K562 (cell line): ENCODE results near the gene ARHGEF40. TPM values are rescaled to one million over a fixed set of nuclear protein-coding genes. Genes with fewer than 3 reads are reported as not detected.
A peak's percentile ranks its signal among the peaks of the same experiment; 100 is the strongest.

Source experiments
- CC2D1A ChIP-seq: fragments of 450-650 bp; IDR thresholded peaks from 2 replicates; pipeline ENCODE4 v1.6.1; 2017; ENCODE audit warnings: mild to moderate bottlenecking
- CEBPB ChIP-seq: fragments of 450-650 bp; IDR thresholded peaks from 2 replicates; pipeline ENCODE4 v1.6.1; 2016; ENCODE audit warnings: missing genetic modification characterization, missing compliant biosample characterization
- CTCF ChIP-seq, 3 experiments: IDR thresholded peaks in 2 of 3; conservative IDR thresholded peaks in 1 of 3; 2 replicates each; pipeline ENCODE4 v1.5.1; 2011 to 2012; ENCODE audit warnings: low read length in 3 of 3, mild to moderate bottlenecking in 3 of 3, control low read depth in 2 of 3, improper control_type of control experiment in 1 of 3, inconsistent platforms in 1 of 3, low read depth in 1 of 3, mixed read lengths in 1 of 3, moderate library complexity in 1 of 3; ENCODE audit not compliant: insufficient read depth in 2 of 3
- DACH1 ChIP-seq: fragments of 450-650 bp; IDR thresholded peaks from 2 replicates; pipeline ENCODE4 v1.6.1; 2018; ENCODE audit not compliant: partially characterized antibody
- E2F3 ChIP-seq: fragments of 250-450 bp; sonication (Bioruptor Pico); IDR thresholded peaks from 2 replicates; pipeline ENCODE4 v1.4.0; 2020; ENCODE audit warnings: mild to moderate bottlenecking
- EHMT2 ChIP-seq: fragments of 450-650 bp; IDR thresholded peaks from 2 replicates; pipeline ENCODE4 v1.6.1; 2018; ENCODE audit warnings: antibody characterized with exemption
- MTA3 ChIP-seq: fragments of 450-650 bp; formaldehyde crosslinking; IDR thresholded peaks from 2 replicates; pipeline ENCODE4 v1.6.1; 2017; ENCODE audit warnings: mild to moderate bottlenecking, borderline replicate concordance
- NKRF ChIP-seq: fragments of 450-650 bp; IDR thresholded peaks from 2 replicates; pipeline ENCODE4 v1.6.1; 2016; ENCODE audit warnings: borderline replicate concordance
- NR1H2 ChIP-seq: sonication (generic); formaldehyde crosslinking; IDR thresholded peaks from 2 replicates; pipeline ENCODE4 v1.4.0; 2020; ENCODE audit warnings: mild to moderate bottlenecking, missing genetic modification reagents
- RCOR1 ChIP-seq, 2 experiments: IDR thresholded peaks; 2 replicates each; pipeline ENCODE4 v1.6.1; 2012; ENCODE audit warnings: low read depth in 2 of 2, low read length in 2 of 2, borderline replicate concordance in 1 of 2, improper control_type of control experiment in 1 of 2
- UBTF ChIP-seq, 2 experiments: IDR thresholded peaks; 2 replicates each; pipeline ENCODE4 v1.6.1; 2012; ENCODE audit warnings: improper control_type of control experiment in 2 of 2, low read depth in 2 of 2, low read length in 2 of 2, borderline replicate concordance in 1 of 2
- YY1 ChIP-seq, 3 experiments: IDR thresholded peaks; 2 replicates each; pipeline ENCODE4 v1.6.1; 2011; ENCODE audit warnings: low read length in 2 of 3, mild to moderate bottlenecking in 2 of 3, moderate library complexity in 2 of 3, borderline replicate concordance in 1 of 3, control low read depth in 1 of 3, low read depth in 1 of 3; ENCODE audit not compliant: insufficient read depth in 3 of 3, insufficient replicate concordance in 2 of 3, control insufficient read depth in 1 of 3, insufficient read length in 1 of 3; ENCODE audit errors: extremely low read depth in 1 of 3
- ZFX ChIP-seq: sonication (generic); formaldehyde crosslinking; IDR thresholded peaks from 2 replicates; pipeline ENCODE4 v1.8.0; 2022; ENCODE audit warnings: mild to moderate bottlenecking, missing genetic modification reagents, moderate library complexity
- ZHX1 ChIP-seq: fragments of 150-350 bp; conservative IDR thresholded peaks from 2 replicates; pipeline ENCODE4 v1.6.1; 2014; ENCODE audit warnings: low read length
- polyA plus RNA-seq, 8 experiments: library from polyadenylated mRNA; depleted of rRNA in 4 of 8; stranded (reverse) in 5 of 8; unstranded in 3 of 8; fragments of >200 nt; fragmentation: Nextera tagmentation in 2 of 8; fragmentation: Illumina TruSeq in 1 of 8; extraction: Ambion mirVana in 2 of 8; extraction: Trizol in 1 of 8; gene quantifications; 2 replicates each; pipeline versions ENCODE4 v1.2.1 to v1.2.3, GENCODE V29; 2011 to 2014; ENCODE audit warnings: inconsistent platforms in 1 of 8, missing spikeins in 1 of 8
- total RNA-seq, 7 experiments: library from RNA; depleted of rRNA in 6 of 7; stranded (reverse); fragments of >200 nt in 6 of 7; fragmentation: Illumina TruSeq in 2 of 7; extraction: Trizol in 2 of 7; gene quantifications; 2 replicates each; pipeline versions ENCODE4 v1.2.1 to v1.2.3, GENCODE V29; 2011 to 2021; ENCODE audit warnings: low replicate concordance in 1 of 7

Gene ARHGEF40
- total and polyA plus RNA-seq, 9 of the 15 experiments (the other 6 are each of a cell fraction or from before 2014, with no cell fraction given): 0.42 to 6.3 (median 3.8) TPM

- TF ChIP-seq EHMT2 (no peak), NR1H2 (no peak), RCOR1 (IDR thresholded peaks at IDR 0.05; ENCODE audit: borderline replicate concordance in 1 of 2, low read depth in 2 of 2, low read length in 2 of 2) (peak in 1 of 2 experiments; percentile 61; a peak in 1 of 4 replicates), NKRF (no peak), ZFX (CRISPR knock-in tag) (no peak), ZHX1 (no peak), UBTF (IDR thresholded peaks at IDR 0.05; ENCODE audit: borderline replicate concordance in 1 of 2, low read depth in 2 of 2, low read length in 2 of 2) (no peak), CTCF (IDR thresholded peaks at IDR 0.05 in 2 of 3, conservative IDR thresholded peaks at IDR 0.05 in 1 of 3; ENCODE audit: insufficient read depth in 2 of 3, low read depth in 1 of 3, low read length in 3 of 3) (no peak), YY1 (IDR thresholded peaks at IDR 0.05; ENCODE audit: borderline replicate concordance in 1 of 3, control insufficient read depth in 1 of 3, extremely low read depth in 1 of 3, insufficient read depth in 3 of 3, insufficient read length in 1 of 3, insufficient replicate concordance in 2 of 3, low read depth in 1 of 3, low read length in 2 of 3) (no peak), DACH1 (peak; percentile 21), E2F3 (CRISPR knock-in tag) (0 out of 2 replicates have a peak, but pooled peaks have one; percentile 6), CEBPB (peak; percentile 96), CC2D1A (no peak), MTA3 (peak; percentile 60; the same call in 1 of the 2 replicates)
Measured at GRCh38 chr14:21043974-21044618, 26.0 kb upstream of the ARHGEF40 start (continued).
